RCC 7860 (cell line): Measurements from ENCODE around the gene GAB2.
"Not testable (repeated sequence)": the region's sequence is repeated elsewhere in the genome, so short reads cannot be mapped to it uniquely, and the experiment has no call there.

Experiments used
- DNase-seq: peaks from one replicate; pipeline ENCODE4 v3.0.0-alpha.2; 2015; ENCODE audit warnings: low spot score
- FAIRE-seq: peaks from 2 replicates; lab custom pipeline; 2012; peaks lifted over from hg19 to GRCh38; lab: Jason Lieb, UNC

Gene GAB2

DNA sequence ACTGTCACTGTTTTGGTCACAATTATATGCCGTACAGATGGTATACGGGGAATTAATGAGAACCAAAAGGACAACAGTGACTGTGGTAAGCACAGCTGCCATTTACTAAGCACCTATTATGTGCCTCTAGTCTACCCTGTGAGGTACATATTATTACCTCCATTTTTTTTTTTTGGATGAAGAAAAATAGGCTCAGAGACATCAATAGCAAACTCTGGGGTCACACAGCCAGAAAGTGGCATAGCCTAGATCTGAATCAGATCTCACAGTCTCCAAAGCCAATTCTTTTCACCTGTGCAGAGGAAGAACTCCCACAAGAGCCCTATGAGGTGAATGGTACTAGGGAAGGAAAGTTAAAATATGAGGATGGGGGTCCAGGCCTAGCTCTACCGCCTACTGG, 160.0 kb downstream of the GAB2 start:
- FAIRE-seq (no peak), DNase-seq (no peak)

DNA sequence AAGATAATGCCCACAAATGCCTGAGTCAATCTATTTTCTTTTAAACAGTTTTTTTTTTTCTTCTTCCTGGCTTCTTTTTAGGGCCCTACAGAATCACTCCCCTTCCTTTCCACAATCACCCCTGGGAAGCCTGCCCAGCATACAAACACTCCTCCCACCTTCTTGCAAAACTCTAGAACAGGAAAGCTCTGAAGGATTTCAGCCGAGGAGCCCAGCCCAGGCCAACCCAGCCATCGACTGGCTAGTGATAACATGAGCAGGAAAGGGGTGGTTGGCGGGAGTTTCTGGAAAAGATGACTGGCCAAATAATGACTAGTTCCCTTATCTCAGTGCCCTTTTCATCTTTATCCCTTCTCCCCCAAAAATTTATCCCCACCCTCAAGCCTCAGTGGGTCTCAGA, 160.7 kb downstream of the GAB2 start:
- FAIRE-seq: no peak
- no peak for DNase-seq

DNA sequence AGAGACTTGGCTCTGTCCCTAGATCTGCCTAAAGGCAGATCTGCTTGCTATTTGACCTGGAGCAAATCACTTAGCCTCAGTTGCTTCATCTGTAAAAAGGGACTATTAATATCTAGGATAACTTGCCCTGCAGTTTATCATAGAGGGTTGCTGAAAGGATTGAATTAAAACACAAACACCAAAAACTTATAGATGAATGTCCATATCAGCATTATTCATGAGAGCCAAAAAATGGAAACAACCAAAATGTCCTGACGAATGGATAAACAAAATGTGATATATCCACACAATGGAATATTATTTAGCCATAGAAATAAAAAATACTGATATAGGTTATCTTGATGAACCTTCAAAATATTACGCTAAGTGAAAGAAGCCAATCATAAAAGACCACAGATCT, 161.7 kb downstream of the GAB2 start:
- DNase-seq (no peak), FAIRE-seq (no peak)

DNA sequence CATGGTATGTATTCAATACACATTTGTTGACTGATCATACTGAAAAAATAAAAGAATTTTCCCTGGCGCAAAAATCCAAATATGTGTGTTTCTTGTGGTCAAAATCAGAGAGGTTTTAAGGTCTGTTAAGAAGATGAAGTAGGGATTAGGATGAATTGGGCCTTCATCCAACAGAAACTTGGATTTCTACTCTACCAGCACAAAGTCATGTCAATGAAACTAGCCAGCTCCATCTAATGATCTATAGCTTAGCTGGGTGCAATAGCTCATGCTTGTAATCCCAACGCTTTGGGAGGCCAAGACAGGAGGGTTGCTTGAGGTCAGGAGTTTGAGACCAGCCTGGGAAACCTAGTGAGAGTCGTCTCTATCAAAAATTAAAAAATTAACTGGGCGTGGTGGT, 163.4 kb downstream of the GAB2 start:
- no peak for DNase-seq
- no peak for FAIRE-seq

DNA sequence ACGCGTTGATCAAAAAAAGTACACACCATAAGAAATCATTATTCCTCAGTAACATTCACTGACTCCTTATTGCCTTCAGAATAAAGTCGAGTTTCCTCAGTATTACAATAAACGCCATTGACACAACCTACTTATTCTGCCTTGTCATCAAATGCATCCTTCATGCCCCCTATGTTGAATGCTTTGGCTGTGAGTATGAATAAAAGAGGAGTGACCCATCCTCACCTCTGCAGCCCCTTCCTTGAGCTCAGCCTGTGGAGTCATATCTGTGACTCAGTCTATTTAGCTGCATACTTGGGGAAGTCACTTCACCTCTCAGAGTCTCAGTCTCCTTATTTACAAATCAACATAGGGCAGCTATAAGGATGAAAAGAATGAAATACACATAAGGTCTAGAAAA, 163.8 kb downstream of the GAB2 start:
- DNase-seq: peak; percentile 8
- no peak for FAIRE-seq

DNA sequence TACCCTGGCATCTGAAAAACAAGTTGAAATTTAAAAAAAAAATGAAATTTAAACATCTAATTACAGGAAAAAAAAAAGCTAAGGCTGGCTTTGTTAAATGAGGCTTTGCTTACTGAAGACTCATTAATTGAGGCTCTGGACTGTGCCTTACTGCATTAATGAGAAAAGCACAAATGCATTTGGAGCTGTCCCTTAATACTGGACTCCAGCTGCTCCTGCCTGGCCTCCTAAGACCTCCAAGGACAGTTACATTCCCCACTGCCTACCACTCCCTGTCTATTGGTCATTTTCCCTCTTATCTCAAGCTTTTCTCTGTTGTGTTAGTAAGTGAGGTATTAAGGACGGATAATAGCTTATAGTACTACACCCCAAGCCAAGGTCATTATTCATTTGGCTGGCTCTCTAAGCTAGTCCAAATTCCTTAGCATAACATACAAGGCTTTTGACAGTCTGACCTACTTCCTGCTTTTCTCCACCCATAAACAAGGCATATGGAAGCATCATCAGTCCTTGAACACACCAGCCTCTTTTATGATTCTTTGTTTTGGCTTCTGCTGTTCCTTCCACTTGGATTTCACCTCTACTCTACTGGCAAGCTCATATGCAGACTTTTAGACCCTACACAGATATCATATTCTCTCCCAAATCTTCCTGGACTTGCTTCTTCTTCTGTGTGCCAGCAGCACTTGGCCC, 166.4 kb downstream of the GAB2 start:
- DNase-seq (no peak), FAIRE-seq (no peak)

DNA sequence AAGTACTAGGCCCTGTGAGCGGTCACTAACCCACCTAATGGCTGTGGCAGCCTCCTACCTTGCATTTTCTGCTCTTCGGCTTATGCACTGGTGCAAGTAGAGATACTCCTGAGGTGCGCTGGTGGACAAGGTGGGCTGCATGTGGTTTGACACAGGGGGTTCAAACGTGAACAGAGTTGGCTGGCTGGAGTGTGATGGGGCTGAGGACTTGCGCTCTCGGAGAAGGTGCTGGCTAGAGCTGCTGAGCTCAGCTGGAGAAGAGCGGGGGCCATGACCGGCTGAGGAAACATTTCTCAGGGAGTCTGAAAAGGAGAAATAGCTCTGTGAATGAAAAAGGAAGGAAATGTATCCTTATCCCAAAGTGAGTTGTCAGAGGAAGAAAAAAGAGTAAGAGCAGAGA, 167.5 kb downstream of the GAB2 start:
- DNase-seq (no peak), FAIRE-seq (no peak)

DNA sequence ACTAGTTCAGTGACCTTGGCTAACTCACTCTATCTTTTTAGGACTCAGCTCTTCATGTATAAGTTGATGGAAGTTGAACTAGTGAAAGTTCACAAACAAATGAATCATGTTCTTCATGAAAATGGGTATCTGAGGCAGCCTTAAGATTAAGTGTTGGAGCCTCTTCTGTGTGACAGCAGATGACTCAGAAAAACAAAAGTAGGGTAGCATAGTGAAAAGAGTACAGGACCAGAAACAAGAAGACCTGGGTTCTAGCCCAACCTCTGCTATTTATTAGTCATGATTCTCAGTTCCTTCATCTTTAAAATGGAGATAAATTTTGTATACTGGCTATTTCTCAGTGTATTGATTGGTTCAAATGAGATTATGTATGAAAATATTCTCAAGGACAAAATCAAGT, 168.7 kb downstream of the GAB2 start:
- no peak for DNase-seq
- FAIRE-seq: no peak

DNA sequence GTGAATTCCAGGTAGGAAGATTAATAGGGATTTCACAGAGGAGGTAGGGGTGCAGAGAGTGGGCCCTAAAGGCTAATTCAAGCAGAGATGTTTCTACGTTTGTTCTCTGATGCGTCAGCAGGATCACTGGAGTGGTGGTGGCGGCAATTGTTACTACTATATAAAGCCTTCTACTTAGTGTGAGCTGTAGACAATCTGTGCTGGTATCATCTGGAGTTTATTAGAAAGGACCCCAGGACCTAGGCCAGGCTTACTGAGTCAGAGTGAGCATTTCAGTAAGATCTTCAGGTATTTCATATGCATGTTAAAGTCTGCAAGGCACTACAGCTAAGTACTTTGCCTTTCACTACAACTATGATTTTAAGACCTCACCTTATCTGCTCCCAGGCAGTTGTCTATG, 169.4 kb downstream of the GAB2 start:
- no peak for FAIRE-seq
- no peak for DNase-seq

DNA sequence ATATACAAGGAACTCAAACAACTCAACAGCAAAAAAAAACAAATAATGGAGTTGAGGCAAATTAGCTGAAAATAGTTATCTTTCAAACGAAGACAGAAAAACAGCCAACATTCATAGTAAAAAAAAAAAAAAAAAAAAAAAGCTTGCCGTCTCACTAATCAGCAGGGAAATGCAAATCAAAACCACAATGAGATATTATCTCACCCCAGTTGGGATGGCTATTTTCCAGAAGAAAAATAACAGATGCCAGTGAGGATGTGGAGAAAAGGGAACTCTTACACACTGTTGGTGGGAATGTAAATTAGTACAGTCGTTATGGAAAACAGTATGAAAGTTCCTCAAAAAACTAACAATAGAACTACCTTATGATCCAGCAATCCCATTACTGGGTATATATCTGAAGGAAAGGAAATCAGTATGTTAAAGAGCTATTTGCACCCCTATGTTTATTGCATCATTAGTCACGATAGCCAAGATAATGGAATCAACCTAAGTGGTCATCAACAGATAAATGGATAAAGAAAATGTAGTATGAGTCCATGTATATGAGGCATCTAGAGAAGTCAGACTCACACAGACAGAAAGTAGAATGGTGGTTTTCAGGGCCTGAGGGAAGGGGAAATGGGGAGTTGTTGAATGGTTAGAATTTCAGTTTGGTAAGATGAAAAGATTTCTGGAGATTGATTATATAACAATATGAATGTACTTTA, 172.9 kb downstream of the GAB2 start:
- no peak for FAIRE-seq
- no peak for DNase-seq

DNA sequence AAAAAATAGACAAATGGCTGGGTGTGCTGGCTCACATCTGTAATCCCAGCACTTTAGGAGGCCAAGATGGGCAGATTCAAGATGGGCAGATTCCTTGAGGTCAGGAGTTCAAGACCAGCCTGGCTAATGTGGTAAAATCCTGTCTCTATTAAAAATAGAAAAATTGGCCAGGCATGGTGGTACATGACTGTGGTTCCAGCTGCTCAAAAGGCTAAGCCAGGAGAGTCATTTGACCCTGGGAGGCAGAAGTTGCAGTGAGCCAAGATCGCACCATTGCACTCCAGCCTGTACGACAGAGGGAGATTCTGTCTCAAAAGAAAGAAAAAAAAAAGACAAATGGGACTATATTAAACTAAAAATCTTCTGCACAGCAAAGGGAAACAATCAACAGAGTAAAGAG, 173.5 kb downstream of the GAB2 start:
- FAIRE-seq: no peak

DNA sequence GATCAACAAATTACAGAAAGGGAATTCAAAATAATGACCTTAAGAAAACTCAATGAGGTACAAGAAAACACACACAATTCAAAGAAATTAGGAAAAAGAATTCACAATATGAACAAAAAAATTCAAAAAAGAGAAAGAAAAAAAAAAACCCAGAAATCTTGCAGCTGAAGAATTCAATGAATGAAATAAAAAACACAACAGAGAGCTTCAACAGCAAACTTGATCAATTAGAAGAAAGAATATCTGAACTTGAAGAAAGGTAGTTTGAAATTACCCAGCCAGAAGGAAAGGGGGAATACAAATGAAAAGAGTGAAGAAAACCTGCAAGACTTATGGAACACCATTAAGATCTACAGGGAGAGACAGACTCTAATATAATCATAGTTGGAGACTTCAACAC, 176.1 kb downstream of the GAB2 start:
- FAIRE-seq: no peak
- DNase-seq: no peak

More for the DNA sequence above, 173.5 kb downstream of the GAB2 start:
- DNase-seq: no peak

DNA sequence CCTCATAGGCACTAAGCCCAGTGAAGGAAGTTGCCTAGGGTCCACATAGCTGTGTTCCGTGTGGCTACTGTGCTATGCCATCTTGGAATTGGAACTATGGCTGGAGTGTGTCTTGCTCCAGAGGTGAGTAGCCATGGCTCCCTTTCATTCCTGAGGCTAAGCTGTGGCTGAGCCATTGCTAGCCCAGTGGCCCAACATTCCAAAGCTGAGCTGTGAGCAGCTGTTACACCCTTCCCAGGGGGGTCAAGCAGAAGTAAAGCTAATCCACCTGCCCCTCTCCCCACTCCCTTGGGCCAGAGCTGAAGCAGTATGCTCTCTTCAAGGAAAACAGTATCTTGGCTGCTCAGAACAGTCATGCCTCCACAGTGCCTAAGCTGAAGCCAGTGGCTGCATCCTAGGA, 177.8 kb downstream of the GAB2 start:
- DNase-seq: no peak
- no peak for FAIRE-seq

DNA sequence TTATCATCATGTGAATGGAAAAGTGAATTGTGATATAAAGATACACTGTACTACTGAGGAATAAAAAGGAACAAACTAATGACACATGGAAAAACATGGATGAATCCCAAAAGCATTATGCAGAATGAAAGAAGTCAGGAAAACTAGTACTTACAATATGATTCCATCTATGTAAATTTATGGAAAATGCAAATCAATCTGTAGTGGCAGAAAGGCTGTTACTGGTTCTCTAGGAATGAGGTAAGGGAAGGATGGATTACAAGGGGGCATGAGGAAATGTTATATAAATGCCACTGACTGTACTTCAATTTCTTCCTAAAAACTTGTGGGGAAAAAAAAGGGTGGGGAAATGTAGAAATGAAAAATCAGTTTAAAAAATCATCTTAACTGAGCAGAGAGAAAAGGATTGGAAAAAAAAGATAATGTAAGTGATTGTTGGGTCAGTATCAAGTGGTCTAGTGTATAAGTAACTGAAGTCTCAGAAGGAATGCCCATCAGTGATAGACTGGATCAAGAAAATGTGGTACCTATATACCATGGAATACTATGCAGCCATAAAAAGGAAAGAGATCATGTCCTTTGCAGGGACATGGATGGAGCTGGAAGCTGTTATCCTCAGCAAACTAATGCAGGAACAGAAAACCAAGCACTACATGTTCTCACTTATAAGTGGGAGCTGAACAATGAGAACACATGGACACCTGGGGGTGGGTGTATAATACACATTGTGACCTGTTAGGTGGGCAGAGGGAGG, 180.2 kb downstream of the GAB2 start:
- FAIRE-seq: no peak
- DNase-seq: no peak

DNA sequence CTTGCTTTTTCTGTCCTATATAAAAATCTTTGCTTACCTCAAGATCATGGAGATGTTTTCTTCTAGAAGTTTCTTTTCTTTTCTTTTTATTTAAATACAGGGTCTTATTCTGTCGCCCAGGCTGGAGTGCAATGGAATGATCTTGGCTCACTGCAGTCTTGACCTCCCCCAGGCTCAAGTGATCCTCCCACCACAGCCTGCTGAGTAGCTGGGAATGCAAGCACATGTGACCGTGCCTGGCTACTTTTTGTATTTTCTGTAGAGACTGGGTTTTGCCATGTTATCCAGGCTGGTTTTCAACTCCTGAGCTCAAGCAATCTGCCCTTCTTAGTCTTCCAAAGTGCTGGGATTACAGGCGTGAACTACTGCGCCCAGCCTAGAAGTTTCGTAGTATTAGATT, 183.6 kb downstream of the GAB2 start:
- FAIRE-seq: no peak
- no peak for DNase-seq

DNA sequence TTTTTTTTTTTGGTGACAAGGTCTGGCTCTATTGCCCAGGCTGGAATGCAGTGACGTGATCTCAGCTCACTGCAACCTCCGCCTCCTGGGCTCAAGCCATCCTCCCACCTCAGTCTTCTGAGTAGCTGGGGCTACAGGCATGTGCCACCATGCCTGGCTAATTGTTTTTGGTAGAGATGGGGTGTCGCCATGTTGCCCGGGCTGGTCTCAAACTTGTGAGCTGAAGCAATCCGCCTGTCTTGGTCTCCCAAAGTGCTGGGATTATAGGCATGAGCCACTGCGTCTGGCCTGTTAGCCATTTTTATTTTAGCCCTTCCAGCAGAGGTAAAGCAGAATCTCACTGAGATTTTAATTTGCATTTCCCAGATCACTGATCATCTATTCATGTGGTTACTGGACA, 184.6 kb downstream of the GAB2 start:
- FAIRE-seq, DNase-seq: not testable (repeated sequence)

DNA sequence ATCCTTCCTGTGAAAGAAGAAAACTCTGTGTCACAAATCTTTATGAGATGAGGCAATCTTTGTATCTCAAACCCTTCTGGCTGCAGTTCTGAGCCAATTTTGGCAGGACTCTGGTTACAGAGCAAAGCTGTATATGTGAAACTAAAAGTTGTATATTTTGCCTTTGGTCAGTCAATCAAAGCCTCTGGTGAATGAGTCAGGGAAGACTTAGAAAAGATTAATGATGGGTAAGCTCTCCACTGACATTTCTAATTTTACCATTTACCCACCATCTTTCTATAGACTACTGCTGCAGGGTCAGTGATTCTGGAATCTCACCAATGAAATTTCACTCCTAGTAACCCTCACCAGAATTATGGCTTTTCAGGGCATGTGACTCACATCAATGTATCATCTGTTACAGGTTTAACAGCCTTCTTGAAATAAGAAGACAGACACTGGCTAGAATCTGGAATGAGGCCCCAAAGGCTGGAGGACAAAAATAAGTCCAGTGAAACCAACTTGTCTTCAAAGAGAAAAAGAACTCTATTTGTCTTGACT, 185.6 kb downstream of the GAB2 start:
- no peak for FAIRE-seq
- no peak for DNase-seq

DNA sequence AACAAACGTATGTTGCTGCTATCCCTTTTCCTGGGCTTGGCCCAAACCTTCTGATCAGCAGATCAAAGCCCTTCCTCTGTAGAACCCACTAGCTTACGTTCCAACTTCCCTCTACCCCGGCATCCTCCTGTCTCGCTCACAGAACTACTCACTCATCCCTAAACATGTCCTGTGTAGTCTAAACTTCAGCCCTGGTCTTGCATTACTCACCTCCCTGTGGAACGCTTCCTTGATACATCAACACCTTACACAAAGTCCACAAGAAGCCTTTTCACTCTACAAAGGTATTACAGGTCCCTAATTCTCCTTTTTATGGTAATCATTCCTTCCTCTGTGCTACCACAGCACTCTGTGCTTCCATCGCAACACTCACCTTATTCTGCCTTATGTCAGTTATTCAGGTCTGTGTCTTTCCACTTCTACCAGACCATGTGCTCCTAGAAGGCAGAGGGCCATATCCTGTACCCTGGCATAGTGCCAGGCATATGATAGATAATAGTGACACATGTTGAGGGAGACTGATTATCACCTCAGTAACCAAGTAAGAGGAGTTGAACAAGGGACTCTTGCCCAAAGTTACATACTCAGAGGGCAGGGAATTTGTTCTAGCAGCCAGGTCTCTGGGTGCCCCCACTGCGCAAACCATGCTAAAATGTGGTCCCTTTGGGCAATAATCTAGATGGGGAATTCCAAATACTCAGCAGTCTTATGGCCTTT, 187.3 kb downstream of the GAB2 start:
- DNase-seq: no peak
- no peak for FAIRE-seq

DNA sequence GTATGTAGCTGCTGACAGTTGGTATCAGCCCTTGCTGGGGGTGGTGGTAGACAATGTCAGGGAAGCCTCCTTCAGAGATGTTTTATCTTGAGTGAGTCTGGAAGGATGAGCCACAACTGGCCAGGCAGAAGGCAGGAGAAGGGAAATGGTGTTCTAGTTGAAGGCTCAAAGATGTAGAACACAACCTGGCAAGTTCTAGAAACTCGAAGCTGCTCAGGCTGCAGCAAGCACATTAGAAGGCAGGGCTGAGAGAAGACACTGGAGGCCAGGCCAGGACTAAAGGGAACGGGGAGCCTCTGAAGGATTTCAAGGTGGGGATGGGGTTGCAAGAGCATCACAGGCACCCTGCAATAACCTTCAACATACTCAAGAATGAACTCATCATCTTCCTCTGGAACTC, 188.5 kb downstream of the GAB2 start:
- FAIRE-seq (no peak), DNase-seq (no peak)

DNA sequence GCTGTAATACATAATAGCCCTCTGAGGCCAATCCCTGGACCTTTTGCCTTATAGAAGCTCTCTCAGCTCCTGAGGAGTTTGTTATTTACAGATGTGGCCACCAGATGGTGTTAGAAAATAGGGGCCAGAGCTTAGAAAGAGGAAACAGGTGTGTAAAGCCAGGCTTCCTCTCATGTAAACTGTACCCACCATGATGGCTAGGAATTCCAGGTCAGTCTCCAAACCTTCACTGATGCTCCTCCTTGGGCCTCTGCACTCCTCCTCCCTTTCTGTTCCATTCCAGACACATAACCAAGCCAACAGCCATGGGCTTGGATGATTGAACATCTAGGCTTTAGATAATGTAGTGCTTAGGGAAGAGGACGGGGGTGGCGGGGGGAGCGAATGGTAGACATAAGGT, 189.2 kb downstream of the GAB2 start:
- FAIRE-seq (no peak), DNase-seq (peak; percentile 12)

DNA sequence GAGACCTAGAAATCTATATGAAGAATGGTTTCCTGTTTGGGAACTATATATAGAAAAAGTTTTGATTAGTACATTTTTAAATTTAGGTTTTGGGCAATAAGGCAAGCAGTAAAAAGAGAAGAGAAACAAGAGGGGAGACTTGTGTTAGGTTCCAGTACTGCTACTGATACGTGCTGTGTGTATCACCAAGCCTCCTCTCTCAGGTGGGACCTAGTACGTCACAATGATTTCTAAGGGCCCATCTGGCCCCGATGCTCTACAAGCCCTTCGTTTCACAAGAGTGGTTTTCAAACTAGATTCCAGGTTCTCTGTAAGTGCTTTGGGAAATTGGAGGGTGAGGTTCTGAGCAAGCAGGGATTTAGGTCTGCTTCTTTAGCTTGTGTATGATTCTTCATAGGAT, 189.7 kb downstream of the GAB2 start:
- DNase-seq: no peak

More for the DNA sequence above, 189.7 kb downstream of the GAB2 start:
- no peak for FAIRE-seq
